ENCODE results near the gene HSF5. TPM values are rescaled to one million over a fixed set of nuclear protein-coding genes. Genes with fewer than 3 reads are reported as not detected.

The HSF5 gene
- total and polyA plus RNA-seq, 2 donors (not counting 3 experiments of a cell fraction or from before 2014, with no cell fraction given), result 0.03 TPM; not detected in 1

DNA sequence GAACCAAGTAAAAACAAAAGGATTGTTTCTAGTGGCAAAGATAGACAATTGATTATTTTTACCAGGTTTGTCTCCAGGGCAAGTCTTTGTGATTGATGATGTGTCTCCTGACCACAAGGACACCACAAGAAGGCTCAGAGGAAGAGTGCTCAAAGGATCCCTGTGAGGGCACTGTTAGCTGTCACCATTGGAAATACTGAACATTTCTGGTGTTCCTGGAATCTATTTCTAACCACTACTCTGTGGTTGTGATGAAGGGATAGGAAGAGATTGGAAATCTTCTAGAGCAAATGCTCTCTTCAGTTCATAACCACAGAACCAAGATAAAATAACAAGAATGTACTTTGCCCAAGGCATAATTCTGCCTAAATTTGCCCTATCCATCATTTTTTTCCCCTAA, 86.2 kb downstream of the HSF5 start:
- no TSS peak for BruUV-seq (replicated peaks)
- H3K4me3 ChIP-seq (replicated peaks in 1 of 3; ENCODE audit: insufficient read depth in 1 of 3, low read depth in 1 of 3, low read length in 3 of 3), result no peak overlapping the region

DNA sequence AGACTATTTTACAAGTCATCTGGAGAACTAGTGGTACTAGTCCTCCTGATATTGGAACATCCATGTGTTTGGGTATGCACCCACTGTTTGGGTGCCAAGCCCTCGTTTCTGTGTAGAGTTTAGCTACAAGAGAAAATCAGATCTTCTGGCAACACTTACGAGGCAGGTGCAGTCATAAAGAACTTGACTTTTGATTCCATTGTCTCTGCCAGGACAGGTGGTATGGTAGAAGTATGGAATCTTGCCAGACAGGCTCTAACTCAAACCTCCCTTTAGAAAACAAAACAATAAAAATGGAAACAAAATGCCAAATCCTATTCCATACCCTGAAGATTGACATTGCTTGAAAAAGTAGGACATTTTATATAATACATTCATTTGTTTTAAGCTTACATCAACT, 86.9 kb downstream of the HSF5 start:
- H2AFZ ChIP-seq (ENCODE audit: low read depth, low read length), result no peak overlapping the region
- H3K9me1 ChIP-seq (replicated peaks; ENCODE audit: control insufficient read depth, extremely low read depth, insufficient read depth, low read length), result no peaks in the 10 kb centered on the region
- CTCF ChIA-PET, result no interaction called here
- no peaks in the 10 kb centered on the region for H3K79me2 ChIP-seq (ENCODE audit: control insufficient read depth, insufficient read depth, low read length)
- dilution Hi-C loops (cut with MboI; ENCODE audit: extremely low pct_ligation_motif_present, low sequenced_read_pairs), result no loop called here
- DNase-seq (ENCODE audit: low read depth, low spot score) (no peak), FAIRE-seq (no peak)
- no peak overlapping the region for H3K4me2 ChIP-seq (ENCODE audit: insufficient read depth, low read length)
- no peaks in the 10 kb centered on the region for H3K9me3 ChIP-seq (replicated peaks; ENCODE audit: control insufficient read depth, insufficient read depth, low read length)
- no peak overlapping the region for H3K27ac ChIP-seq (ENCODE audit: insufficient read depth, low read depth, low read length)
- H3K9ac ChIP-seq (replicated peaks; ENCODE audit: extremely low read depth, insufficient read depth, low read length), result no peak overlapping the region
- intact Hi-C loops (cut with micrococcal nuclease), result no loop called here
- no peak overlapping the region for H3K4me3 ChIP-seq (replicated peaks in 1 of 3; ENCODE audit: insufficient read depth in 1 of 3, low read depth in 1 of 3, low read length in 3 of 3)
- TF ChIP-seq POLR2AphosphoS5 (IDR thresholded peaks at IDR 0.05; ENCODE audit: insufficient read depth, low read depth, low read length), result no peak
- no peak for TF ChIP-seq POLR2A (IDR thresholded peaks at IDR 0.05; ENCODE audit: low read depth, low read length)
- no peak for TF ChIP-seq JUN (IDR thresholded peaks at IDR 0.05; ENCODE audit: borderline replicate concordance, insufficient read depth, insufficient read length, low read depth)
- TF ChIP-seq GATA2 (IDR thresholded peaks at IDR 0.05; ENCODE audit: insufficient read depth, insufficient read length, low read depth, low read length), result no peak
- no peak for TF ChIP-seq EZH2 (IDR thresholded peaks at IDR 0.05; ENCODE audit: borderline replicate concordance, low read depth, low read length, severe bottlenecking)
- TF ChIP-seq, protein P1, sequence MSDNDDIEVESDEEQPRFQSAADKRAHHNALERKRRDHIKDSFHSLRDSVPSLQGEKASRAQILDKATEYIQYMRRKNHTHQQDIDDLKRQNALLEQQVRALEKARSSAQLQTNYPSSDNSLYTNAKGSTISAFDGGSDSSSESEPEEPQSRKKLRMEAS (IDR thresholded peaks at IDR 0.05; ENCODE audit: insufficient read depth, insufficient read length), result no peak
- no peak for TF ChIP-seq MYC (IDR thresholded peaks at IDR 0.05; ENCODE audit: low read depth, low read length)
- TF ChIP-seq, protein P2, sequence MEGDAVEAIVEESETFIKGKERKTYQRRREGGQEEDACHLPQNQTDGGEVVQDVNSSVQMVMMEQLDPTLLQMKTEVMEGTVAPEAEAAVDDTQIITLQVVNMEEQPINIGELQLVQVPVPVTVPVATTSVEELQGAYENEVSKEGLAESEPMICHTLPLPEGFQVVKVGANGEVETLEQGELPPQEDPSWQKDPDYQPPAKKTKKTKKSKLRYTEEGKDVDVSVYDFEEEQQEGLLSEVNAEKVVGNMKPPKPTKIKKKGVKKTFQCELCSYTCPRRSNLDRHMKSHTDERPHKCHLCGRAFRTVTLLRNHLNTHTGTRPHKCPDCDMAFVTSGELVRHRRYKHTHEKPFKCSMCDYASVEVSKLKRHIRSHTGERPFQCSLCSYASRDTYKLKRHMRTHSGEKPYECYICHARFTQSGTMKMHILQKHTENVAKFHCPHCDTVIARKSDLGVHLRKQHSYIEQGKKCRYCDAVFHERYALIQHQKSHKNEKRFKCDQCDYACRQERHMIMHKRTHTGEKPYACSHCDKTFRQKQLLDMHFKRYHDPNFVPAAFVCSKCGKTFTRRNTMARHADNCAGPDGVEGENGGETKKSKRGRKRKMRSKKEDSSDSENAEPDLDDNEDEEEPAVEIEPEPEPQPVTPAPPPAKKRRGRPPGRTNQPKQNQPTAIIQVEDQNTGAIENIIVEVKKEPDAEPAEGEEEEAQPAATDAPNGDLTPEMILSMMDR (IDR thresholded peaks at IDR 0.05; ENCODE audit: extremely low read depth in 1 of 2, insufficient read depth in 1 of 2, low read depth in 1 of 2, low read length in 2 of 2), result no peak
- TF ChIP-seq FOS (IDR thresholded peaks at IDR 0.05; ENCODE audit: borderline replicate concordance, insufficient read depth, low read length), result no peak
- POLR2A ChIA-PET, result no interaction called here
- H3K27me3 ChIP-seq (ENCODE audit: control insufficient read depth in 2 of 2, insufficient read depth in 2 of 2, low read length in 2 of 2), result peaks cover 2 to 26% of the 10 kb centered on the region in 2 experiments
- H3K4me1 ChIP-seq (ENCODE audit: control insufficient read depth, extremely low read depth, insufficient read depth, low read length), result no peaks in the 10 kb centered on the region
- no peaks in the 10 kb centered on the region for H4K20me1 ChIP-seq (replicated peaks; ENCODE audit: control insufficient read depth, extremely low read depth, insufficient read depth, low read length)
- no peaks in the 10 kb centered on the region for H3K36me3 ChIP-seq (ENCODE audit: control insufficient read depth in 2 of 2, extremely low read depth in 1 of 2, insufficient read depth in 2 of 2, low read length in 2 of 2)
- no TSS peak for BruUV-seq (replicated peaks)

More for the DNA sequence above, 86.2 kb downstream of the HSF5 start:
- dilution Hi-C loops (cut with MboI; ENCODE audit: extremely low pct_ligation_motif_present, low sequenced_read_pairs), result no loop called here
- no peaks in the 10 kb centered on the region for H3K36me3 ChIP-seq (ENCODE audit: control insufficient read depth in 2 of 2, extremely low read depth in 1 of 2, insufficient read depth in 2 of 2, low read length in 2 of 2)
- H2AFZ ChIP-seq (ENCODE audit: low read depth, low read length), result no peak overlapping the region
- POLR2A ChIA-PET, result no interaction called here
- H3K9ac ChIP-seq (replicated peaks; ENCODE audit: extremely low read depth, insufficient read depth, low read length), result no peak overlapping the region
- no peak for DNase-seq (ENCODE audit: low read depth, low spot score)
- H3K9me1 ChIP-seq (replicated peaks; ENCODE audit: control insufficient read depth, extremely low read depth, insufficient read depth, low read length), result no peaks in the 10 kb centered on the region
- no peaks in the 10 kb centered on the region for H3K9me3 ChIP-seq (replicated peaks; ENCODE audit: control insufficient read depth, insufficient read depth, low read length)
- H4K20me1 ChIP-seq (replicated peaks; ENCODE audit: control insufficient read depth, extremely low read depth, insufficient read depth, low read length), result no peaks in the 10 kb centered on the region
- TF ChIP-seq, protein P1 (IDR thresholded peaks at IDR 0.05; ENCODE audit: insufficient read depth, insufficient read length), result no peak
- TF ChIP-seq POLR2A (IDR thresholded peaks at IDR 0.05; ENCODE audit: low read depth, low read length), result no peak
- TF ChIP-seq GATA2 (IDR thresholded peaks at IDR 0.05; ENCODE audit: insufficient read depth, insufficient read length, low read depth, low read length), result no peak
- no peak for TF ChIP-seq FOS (IDR thresholded peaks at IDR 0.05; ENCODE audit: borderline replicate concordance, insufficient read depth, low read length)
- TF ChIP-seq, protein P2 (IDR thresholded peaks at IDR 0.05; ENCODE audit: extremely low read depth in 1 of 2, insufficient read depth in 1 of 2, low read depth in 1 of 2, low read length in 2 of 2), result no peak
- no peak overlapping the region for H3K4me2 ChIP-seq (ENCODE audit: insufficient read depth, low read length)
- no peaks in the 10 kb centered on the region for H3K79me2 ChIP-seq (ENCODE audit: control insufficient read depth, insufficient read depth, low read length)
- intact Hi-C loops (cut with micrococcal nuclease), result no loop called here
- H3K27ac ChIP-seq (ENCODE audit: insufficient read depth, low read depth, low read length), result no peak overlapping the region
- no peak for FAIRE-seq
- CTCF ChIA-PET, result no interaction called here
- no peaks in the 10 kb centered on the region for H3K4me1 ChIP-seq (ENCODE audit: control insufficient read depth, extremely low read depth, insufficient read depth, low read length)
- peaks cover 2 to 25% of the 10 kb centered on the region in 2 experiments for H3K27me3 ChIP-seq (ENCODE audit: control insufficient read depth in 2 of 2, insufficient read depth in 2 of 2, low read length in 2 of 2)
